ENCODE measurements around the gene PRDM16.

GRCh38 chr1:3373700-3374405, 304.9 kb downstream of the PRDM16 start:
- TF ChIP-seq ZNF274 (IDR thresholded peaks at IDR 0.05; ENCODE audit: low read depth, low read length) (no peak), SUZ12 (IDR thresholded peaks at IDR 0.05; ENCODE audit: extremely low read depth, insufficient read depth, insufficient read length) (no peak), YY1 (IDR thresholded peaks at IDR 0.05; ENCODE audit: insufficient read depth, insufficient read length) (no peak)
